Retinal pigment epithelial cell (primary cell): Measurements from ENCODE around the gene KIAA1671.

Experiments used
- DNase-seq: peaks from one replicate; pipeline ENCODE4 v3.0.0-alpha.2; 2010; ENCODE audit warnings: low read depth
- H3K4me3 ChIP-seq: 2 replicates; pipeline ENCODE4 v1.5.1; 2011; ENCODE audit warnings: mild to moderate bottlenecking, low read length, control low read depth, moderate library complexity
- TF ChIP-seq, protein P1 (sequence below): conservative IDR thresholded peaks from 2 replicates; pipeline ENCODE4 v1.5.1; 2011; ENCODE audit warnings: low read depth, low read length, control low read depth, inconsistent platforms

Gene KIAA1671

DNA sequence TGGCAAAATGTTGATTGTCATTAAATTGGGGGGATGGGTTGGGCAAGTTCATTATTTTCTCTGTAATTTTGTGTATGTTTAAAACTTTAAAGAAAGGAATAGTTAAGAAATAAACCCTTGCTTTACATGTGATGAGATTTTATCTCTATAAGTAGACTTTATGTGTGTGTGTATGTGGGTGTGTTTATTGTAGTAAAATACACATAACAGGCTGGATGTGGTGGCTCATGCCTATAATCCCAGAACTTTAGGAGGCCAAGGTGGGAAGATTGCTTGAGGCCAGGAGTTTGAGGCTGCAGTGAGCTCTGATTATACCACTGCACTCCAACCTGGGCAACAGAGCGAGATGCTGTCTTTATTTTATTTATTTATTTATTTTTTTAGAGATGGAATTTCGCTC, 83.2 kb downstream of the KIAA1671 start:
- TF ChIP-seq, protein P1, sequence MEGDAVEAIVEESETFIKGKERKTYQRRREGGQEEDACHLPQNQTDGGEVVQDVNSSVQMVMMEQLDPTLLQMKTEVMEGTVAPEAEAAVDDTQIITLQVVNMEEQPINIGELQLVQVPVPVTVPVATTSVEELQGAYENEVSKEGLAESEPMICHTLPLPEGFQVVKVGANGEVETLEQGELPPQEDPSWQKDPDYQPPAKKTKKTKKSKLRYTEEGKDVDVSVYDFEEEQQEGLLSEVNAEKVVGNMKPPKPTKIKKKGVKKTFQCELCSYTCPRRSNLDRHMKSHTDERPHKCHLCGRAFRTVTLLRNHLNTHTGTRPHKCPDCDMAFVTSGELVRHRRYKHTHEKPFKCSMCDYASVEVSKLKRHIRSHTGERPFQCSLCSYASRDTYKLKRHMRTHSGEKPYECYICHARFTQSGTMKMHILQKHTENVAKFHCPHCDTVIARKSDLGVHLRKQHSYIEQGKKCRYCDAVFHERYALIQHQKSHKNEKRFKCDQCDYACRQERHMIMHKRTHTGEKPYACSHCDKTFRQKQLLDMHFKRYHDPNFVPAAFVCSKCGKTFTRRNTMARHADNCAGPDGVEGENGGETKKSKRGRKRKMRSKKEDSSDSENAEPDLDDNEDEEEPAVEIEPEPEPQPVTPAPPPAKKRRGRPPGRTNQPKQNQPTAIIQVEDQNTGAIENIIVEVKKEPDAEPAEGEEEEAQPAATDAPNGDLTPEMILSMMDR, result no peak
- DNase-seq, result no peak
- no peak overlapping the region for H3K4me3 ChIP-seq

DNA sequence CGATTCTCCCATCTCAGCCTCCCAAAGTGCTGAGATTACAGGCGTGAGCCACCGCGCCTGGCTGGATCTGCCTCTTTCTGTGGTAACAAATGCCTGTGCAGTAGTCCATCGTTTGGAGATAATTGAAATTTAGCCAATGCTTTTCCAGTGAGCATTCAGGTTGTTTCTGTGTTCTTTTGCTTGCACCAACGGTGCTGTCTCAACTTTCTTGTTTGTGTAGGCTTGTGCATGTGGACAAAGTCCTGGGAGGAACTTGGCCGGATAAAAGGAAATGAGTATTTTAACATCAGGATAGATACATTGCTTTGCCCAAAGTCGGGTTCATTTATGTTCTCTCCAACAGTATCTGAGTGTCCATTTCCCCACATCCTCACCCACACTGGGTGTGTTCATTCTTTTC, 85.7 kb downstream of the KIAA1671 start:
- TF ChIP-seq, protein P1, result no peak
- H3K4me3 ChIP-seq, result no peak overlapping the region
- DNase-seq, result no peak

DNA sequence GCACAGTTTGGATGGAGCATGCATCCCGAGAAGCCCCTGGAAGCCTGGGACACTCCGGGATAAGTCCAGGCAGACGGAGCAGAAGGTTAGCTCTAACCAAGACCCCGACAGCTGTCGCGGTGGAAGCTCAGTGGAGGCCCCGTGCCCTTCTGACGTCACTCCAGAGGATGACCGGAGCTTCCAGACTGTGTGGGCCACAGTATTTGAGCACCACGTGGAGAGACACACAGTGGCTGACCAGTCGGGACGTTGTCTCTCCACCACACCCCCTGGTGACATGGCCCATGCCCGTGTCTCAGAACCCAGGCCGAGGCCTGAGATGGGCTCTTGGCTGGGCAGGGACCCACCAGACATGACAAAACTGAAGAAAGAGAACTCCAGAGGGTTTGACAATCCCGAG, 86.3 kb downstream of the KIAA1671 start:
- DNase-seq, result no peak
- no peak overlapping the region for H3K4me3 ChIP-seq
- TF ChIP-seq, protein P1, result no peak

DNA sequence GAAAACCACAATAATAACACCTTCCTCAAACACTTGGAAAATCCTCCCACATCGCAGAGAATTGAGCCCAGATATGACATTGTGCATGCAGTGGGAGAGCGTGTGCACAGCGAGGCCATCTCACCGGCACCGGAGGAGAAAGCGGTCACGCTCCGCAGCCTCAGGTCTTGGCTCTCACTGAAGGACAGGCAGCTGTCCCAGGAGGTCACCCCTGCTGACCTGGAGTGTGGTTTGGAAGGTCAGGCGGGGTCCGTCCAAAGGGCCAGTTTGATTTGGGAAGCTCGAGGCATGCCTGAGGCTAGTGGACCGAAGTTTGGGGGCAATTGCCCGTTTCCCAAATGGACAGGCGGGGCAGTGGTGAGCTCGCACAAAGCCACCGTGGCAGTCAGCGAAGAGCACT, 86.7 kb downstream of the KIAA1671 start:
- DNase-seq, result no peak
- H3K4me3 ChIP-seq, result no peak overlapping the region
- TF ChIP-seq, protein P1, result no peak

DNA sequence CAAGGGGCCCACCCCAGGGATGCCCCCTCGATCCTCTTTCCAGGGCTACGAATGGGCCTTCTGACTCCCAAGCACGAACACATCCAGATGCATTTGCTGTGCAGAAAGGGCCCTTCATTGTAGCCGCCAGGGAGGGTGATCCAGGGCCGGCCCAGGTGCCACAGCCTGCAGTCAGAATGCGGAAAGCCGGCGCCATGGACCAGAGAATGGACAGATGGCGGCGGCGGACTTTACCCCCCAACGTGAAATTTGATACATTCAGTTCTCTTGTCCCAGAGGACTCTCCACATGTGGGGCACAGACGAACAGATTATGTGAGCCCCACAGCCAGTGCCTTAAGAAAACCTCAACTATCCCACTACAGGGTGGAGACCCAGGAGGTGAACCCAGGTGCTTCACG, 87.2 kb downstream of the KIAA1671 start:
- H3K4me3 ChIP-seq, result no peak overlapping the region
- no peak for DNase-seq
- TF ChIP-seq, protein P1, result no peak

DNA sequence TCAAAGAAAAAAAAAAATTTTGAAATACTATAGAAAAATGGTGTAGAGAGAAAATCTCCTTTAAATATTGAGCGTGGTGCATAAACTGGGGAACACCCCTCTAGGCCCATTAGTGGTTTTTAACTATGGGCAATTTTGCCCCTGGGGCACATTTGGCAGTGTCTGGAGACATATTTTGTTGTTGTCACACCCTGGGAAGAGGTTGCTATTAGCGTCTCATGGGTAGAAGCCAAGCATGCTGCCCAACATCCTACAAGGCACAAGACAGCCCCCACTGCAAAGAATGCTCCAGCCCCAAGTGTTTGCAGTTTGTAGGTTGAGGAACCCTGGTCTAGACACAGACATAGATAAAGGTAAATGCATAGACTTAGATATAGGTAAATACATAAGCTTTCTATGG, 92.6 kb downstream of the KIAA1671 start:
- TF ChIP-seq, protein P1, result no peak
- H3K4me3 ChIP-seq, result no peak overlapping the region
- DNase-seq, result no peak

DNA sequence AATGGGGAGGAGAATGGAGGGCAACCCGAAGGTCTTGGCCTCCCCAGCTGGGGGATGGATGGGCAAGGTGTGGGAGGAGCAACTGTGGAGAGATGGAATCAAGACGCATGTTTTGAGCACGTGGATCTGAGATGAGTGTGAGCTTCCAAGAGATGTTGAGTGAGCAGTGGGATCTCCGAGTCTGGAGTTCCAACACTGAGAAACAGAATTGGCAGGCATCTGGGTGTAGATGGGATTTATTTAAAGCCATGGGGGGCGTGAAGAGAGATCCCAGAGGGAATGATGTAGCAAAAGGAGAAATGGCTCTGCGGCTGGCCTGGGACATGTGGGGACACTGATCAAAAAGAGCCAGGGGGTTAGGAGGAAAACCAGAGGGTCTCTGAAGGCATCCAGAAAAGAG, 95.6 kb downstream of the KIAA1671 start:
- H3K4me3 ChIP-seq, result no peak overlapping the region
- no peak for DNase-seq
- TF ChIP-seq, protein P1, result no peak
